Measurements from ENCODE around the gene OR5K1. TPM values are rescaled to one million over a fixed set of nuclear protein-coding genes. Genes with fewer than 3 reads are reported as not detected.

The OR5K1 gene
- total and polyA plus RNA-seq, 2 of the 8 experiments (the other 6 are each of a cell fraction or from before 2014, with no cell fraction given) = not detected

- Histone ChIP-seq H3K4ac (replicated peaks; ENCODE audit: insufficient read length, low read depth, low read length) (no peak overlapping the region), H3K27ac (ENCODE audit: low read depth, low read length) (no peak overlapping the region), H4K8ac (ENCODE audit: extremely low read depth, insufficient read depth, low read length) (no peak overlapping the region), H2AFZ (ENCODE audit: low read length) (no peak overlapping the region), H3K23ac (ENCODE audit: insufficient read length) (no peak overlapping the region), H3K79me1 (ENCODE audit: low read depth, low read length) (no peaks in the 10 kb centered on the region), H3K4me3 (ENCODE audit: extremely low read depth in 1 of 4, insufficient read depth in 2 of 4, low read depth in 3 of 4, low read length in 4 of 4) (no peak overlapping the region), H3K9me3 (ENCODE audit: insufficient read depth in 2 of 2, low read depth in 1 of 2, low read length in 1 of 2) (no peaks in the 10 kb centered on the region), H3K18ac (ENCODE audit: extremely low read depth, low read length) (no peak overlapping the region), H3K23me2 (ENCODE audit: low read depth, low read length) (no peaks in the 10 kb centered on the region), H3K4me1 (replicated peaks in 1 of 4; ENCODE audit: control insufficient read depth in 3 of 4, insufficient read depth in 4 of 4, low read length in 3 of 4) (no peaks in the 10 kb centered on the region), H3K36me3 (ENCODE audit: control insufficient read depth in 2 of 4, insufficient read depth in 4 of 4, low read length in 3 of 4) (no peaks in the 10 kb centered on the region), H2BK12ac (ENCODE audit: low read depth, low read length) (no peak overlapping the region), H4K91ac (replicated peaks; ENCODE audit: insufficient read length, low read length) (no peak overlapping the region), H2BK5ac (ENCODE audit: low read depth, low read length) (no peak overlapping the region), H3K14ac (ENCODE audit: insufficient read length) (no peak overlapping the region), H3K79me2 (ENCODE audit: control insufficient read depth in 1 of 2, insufficient read depth in 2 of 2, low read length in 2 of 2) (no peaks in the 10 kb centered on the region), H2BK15ac (ENCODE audit: low read length) (no peak overlapping the region), H3K27me3 (replicated peaks in 1 of 4; ENCODE audit: control insufficient read depth in 3 of 4, extremely low read depth in 1 of 4, insufficient read depth in 3 of 4, low read length in 3 of 4) (no peaks in the 10 kb centered on the region), H2BK20ac (ENCODE audit: low read length) (no peak overlapping the region), H2BK120ac (replicated peaks; ENCODE audit: low read depth, low read length) (no peak overlapping the region), H3K4me2 (ENCODE audit: insufficient read depth in 1 of 2, low read depth in 2 of 2, low read length in 2 of 2) (no peak overlapping the region), H4K5ac (ENCODE audit: insufficient read length, low read depth, low read length) (no peak overlapping the region), H3K9ac (replicated peaks in 1 of 4; ENCODE audit: extremely low read depth in 1 of 4, low read depth in 3 of 4, low read length in 3 of 4) (no peak overlapping the region), H2AK5ac (ENCODE audit: low read depth, low read length) (no peak overlapping the region), H4K20me1 (replicated peaks in 1 of 2; ENCODE audit: control insufficient read depth in 1 of 2, insufficient read depth in 2 of 2, low read length in 2 of 2) (no peaks in the 10 kb centered on the region), H3K56ac (replicated peaks; ENCODE audit: insufficient read length, low read depth, low read length) (no peak overlapping the region)
- TF ChIP-seq POLR2AphosphoS5 (IDR thresholded peaks at IDR 0.05; ENCODE audit: low read depth, low read length) = no peak
- POLR2A ChIA-PET (ENCODE audit: partially characterized antibody) = no interaction called here
- WGBS, 2 experiments (ENCODE audit: extremely low coverage in 1 of 2, insufficient coverage in 1 of 2, insufficient read length in 1 of 2, insufficient replicate concordance in 2 of 2, low coverage in 1 of 2, low lambda C conversion rate in 2 of 2, missing lambda C conversion rate in 1 of 2) = 89% methylated on average over 4 of the region's 4 CpGs; no CpG with 5 or more reads in 1 of the 2 experiments
- DNase-seq (ENCODE audit: low read depth in 1 of 2, low spot score in 2 of 2) = no peak
- FAIRE-seq = no peak
- CTCF ChIA-PET (ENCODE audit: partially characterized antibody) = interaction anchor here (0.5 to 1.2 kb wide), 2 partner anchors 12 to 1964 kb away, joined by 3 to 5 read pairs; no protein-coding TSS in a partner anchor
Observed at GRCh38 chr3:98500019-98500418, 37.0 kb downstream of the OR5K1 start.

All from H1 (cell line).